22Rv1 (cell line): ENCODE data around the gene TIAM2.

Experiments
- CTCF ChIP-seq: fragments of 450-650 bp; IDR thresholded peaks from 2 replicates; pipeline ENCODE4 v1.5.1; 2017; ENCODE audit warnings: mild to moderate bottlenecking
- ZFX ChIP-seq: fragments of 450-650 bp; IDR thresholded peaks from 2 replicates; pipeline ENCODE4 v1.6.1; 2017; ENCODE audit warnings: antibody characterized with exemption, borderline replicate concordance

GRCh38 chr6:155146205-155146604 lies 151.1 kb downstream of the TIAM2 start:
- TF ChIP-seq ZFX (no peak), CTCF (no peak)
